Measurements from ENCODE around the gene CIRBP. TPM values are rescaled to one million over a fixed set of nuclear protein-coding genes. Genes with fewer than 3 reads are reported as not detected.

Gene CIRBP
- polyA plus RNA-seq, 1 of the 3 experiments (the other 2 are of a cell fraction): 762 TPM

GRCh38 chr19:1269478-1270212 lies 513 bp downstream of the CIRBP start (continued):
- TF ChIP-seq MAX (IDR thresholded peaks at IDR 0.05; ENCODE audit: low read depth) (peak; percentile 76), MXI1 (IDR thresholded peaks at IDR 0.05; ENCODE audit: low read depth, low read length) (peak; percentile 87), SMC3 (IDR thresholded peaks at IDR 0.05; ENCODE audit: low read depth, low read length) (0 out of 2 replicates have a peak, but pooled peaks have one; percentile 2), IRF3 (IDR thresholded peaks at IDR 0.05; ENCODE audit: low read depth, low read length) (no peak), PBX3 (IDR thresholded peaks at IDR 0.05) (0 out of 2 replicates have a peak, but pooled peaks have one; percentile 11), FOXM1 (IDR thresholded peaks at IDR 0.05; ENCODE audit: low read depth) (no peak), TCF12 (IDR thresholded peaks at IDR 0.05) (no peak), GABPA (IDR thresholded peaks at IDR 0.05; ENCODE audit: low read depth) (peak; percentile 63), USF2 (IDR thresholded peaks at IDR 0.05; ENCODE audit: borderline replicate concordance, low read depth, low read length) (peak; percentile 34; the same call in 1 of the 2 replicates), CTCF (IDR thresholded peaks at IDR 0.05) (no peak), USF1 (IDR thresholded peaks at IDR 0.05; ENCODE audit: borderline replicate concordance, low read depth) (peak; percentile 71; the same call in 1 of the 2 replicates)

- H3K79me2 ChIP-seq (ENCODE audit: insufficient read depth): peaks cover 56% of the 10 kb centered on the region
- peak overlapping the region; percentile 91 to 98 for H3K27ac ChIP-seq (ENCODE audit: low read depth in 2 of 2, low read length in 1 of 2)
- H3K4me3 ChIP-seq (ENCODE audit: low read depth in 2 of 2, low read length in 1 of 2): peak overlapping the region; percentile 78 to 86
- no peak for DNase-seq
- peaks cover 53% of the 10 kb centered on the region for H4K20me1 ChIP-seq (ENCODE audit: insufficient read depth)
- H3K9me3 ChIP-seq: no peaks in the 10 kb centered on the region
- no peaks in the 10 kb centered on the region for H3K27me3 ChIP-seq (ENCODE audit: insufficient read depth)
- no peak overlapping the region for H2AFZ ChIP-seq (ENCODE audit: low read depth)
- WGBS (ENCODE audit: low lambda C conversion rate): 13% methylated on average over 8 of the region's 8 CpGs
- peak overlapping the region; percentile 91 for H3K9ac ChIP-seq
- peaks cover 40 to 68% of the 10 kb centered on the region in 2 experiments; a peak in 3 of 4 replicates for H3K4me1 ChIP-seq (ENCODE audit: control insufficient read depth in 1 of 2, insufficient read depth in 2 of 2, low read depth in 1 of 2, low read length in 1 of 2)
- peaks cover 45 to 50% of the 10 kb centered on the region in 2 experiments for H3K36me3 ChIP-seq (replicated peaks in 1 of 2; ENCODE audit: control insufficient read depth in 1 of 2, insufficient read depth in 2 of 2, low read length in 1 of 2)
- POLR2A ChIA-PET: interaction anchor here (0.9 to 1.7 kb wide), 3 partner anchors 26 to 42 kb away, joined by 3 to 110 read pairs (median 49); partner anchors contain the start of genes ATP5F1D and CBARP
- peaks cover 62% of the 10 kb centered on the region for H3F3A ChIP-seq (replicated peaks; ENCODE audit: insufficient read depth)
- H3K9me2 ChIP-seq: no peaks in the 10 kb centered on the region
- CTCF ChIA-PET: interaction anchor here (4.6 to 18.6 kb wide), 3 partner anchors 10 to 28 kb away, joined by 26 to 594 read pairs (median 62); partner anchors contain the start of gene ATP5F1D
- peak overlapping the region; percentile 98 for H3K4me2 ChIP-seq
- TF ChIP-seq USF1 (IDR thresholded peaks at IDR 0.05; ENCODE audit: borderline replicate concordance, low read depth) (no peak), EZH2phosphoT487 (IDR thresholded peaks at IDR 0.05; ENCODE audit: borderline replicate concordance, low read depth) (no peak), PBX3 (IDR thresholded peaks at IDR 0.05) (no peak), MXI1 (IDR thresholded peaks at IDR 0.05; ENCODE audit: low read depth, low read length) (no peak), RFX5 (IDR thresholded peaks at IDR 0.05; ENCODE audit: low read length) (no peak), EP300 (IDR thresholded peaks at IDR 0.05; ENCODE audit: borderline replicate concordance in 1 of 2, low read depth in 1 of 2, low read length in 1 of 2) (no peak), SMC3 (IDR thresholded peaks at IDR 0.05; ENCODE audit: low read depth, low read length) (no peak), TAF1 (IDR thresholded peaks at IDR 0.05; ENCODE audit: borderline replicate concordance, low read depth, low read length) (no peak), FOSL2 (IDR thresholded peaks at IDR 0.05; ENCODE audit: borderline replicate concordance, low read depth) (no peak)
Measured at GRCh38 chr19:1270213-1270853, 1.2 kb downstream of the CIRBP start.
